NCI-H446 treated with DMSO at 0.1 percent for 48 hours (cell line): ENCODE data around the gene ADAMTS2.
"Not testable (repeated sequence)": the region's sequence is repeated elsewhere in the genome, so short reads cannot be mapped to it uniquely, and the experiment has no call there.

Source experiments
- DNase-seq: peaks from one replicate; lab custom pipeline; 2025; lab: John Stamatoyannopoulos, UW

Gene ADAMTS2

DNA sequence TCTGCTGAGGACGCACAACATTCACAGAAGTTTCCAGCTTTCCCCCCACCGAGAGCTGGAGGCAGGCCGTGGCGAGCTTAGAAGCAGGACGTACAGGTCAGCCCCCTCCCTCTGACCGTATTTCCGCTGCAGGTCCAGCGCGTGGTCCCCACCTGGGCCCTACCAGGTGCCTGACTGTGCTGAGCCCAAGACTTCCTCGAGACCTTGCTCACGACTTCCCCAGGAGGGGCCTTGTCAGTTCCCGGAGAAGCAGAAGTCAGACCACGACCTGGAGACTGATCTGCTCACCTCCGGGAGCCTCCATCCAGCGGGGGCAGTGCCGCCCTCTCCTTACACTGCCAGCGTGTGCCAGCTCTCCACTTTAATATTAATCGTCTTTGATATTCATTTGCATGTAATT, 128.9 kb downstream of the ADAMTS2 start:
- DNase-seq: not testable (repeated sequence)

DNA sequence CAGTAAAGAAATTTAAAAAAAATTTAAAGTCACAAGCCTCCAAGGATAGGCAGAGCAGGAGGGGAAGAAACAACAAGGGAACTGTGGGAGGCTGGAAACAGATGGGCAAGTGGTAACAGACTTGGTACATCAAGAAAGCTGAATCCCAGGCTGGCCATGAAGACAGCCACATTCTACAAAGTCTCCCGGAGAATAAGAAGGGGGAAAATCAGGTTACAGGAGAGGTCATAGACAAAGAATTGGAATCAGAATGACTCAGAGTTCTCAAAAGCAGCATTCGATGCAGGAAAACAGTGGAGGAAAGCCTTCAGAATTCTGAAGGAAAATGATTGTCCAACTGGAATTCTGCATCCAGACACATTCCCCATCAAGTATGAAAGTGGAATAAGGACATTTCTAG, 129.7 kb downstream of the ADAMTS2 start:
- no peak for DNase-seq

DNA sequence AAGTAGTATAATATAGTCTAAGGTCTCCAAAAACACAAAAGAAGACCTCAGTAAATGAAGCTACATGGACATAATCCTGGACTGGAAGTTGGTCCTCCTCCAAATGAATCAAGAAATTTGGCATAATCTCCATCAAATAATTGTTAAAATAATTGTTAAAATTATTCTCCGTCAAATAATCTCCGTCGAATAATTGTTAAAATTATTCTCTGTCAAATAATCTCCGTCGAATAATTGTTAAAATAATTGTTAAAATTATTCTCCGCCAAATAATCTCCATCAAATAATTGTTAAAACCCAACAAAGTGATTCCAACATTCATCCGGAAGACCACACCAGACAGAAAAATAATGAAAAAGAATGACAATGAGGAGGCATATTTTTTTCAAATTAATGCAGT, 130.6 kb downstream of the ADAMTS2 start:
- DNase-seq: no peak

DNA sequence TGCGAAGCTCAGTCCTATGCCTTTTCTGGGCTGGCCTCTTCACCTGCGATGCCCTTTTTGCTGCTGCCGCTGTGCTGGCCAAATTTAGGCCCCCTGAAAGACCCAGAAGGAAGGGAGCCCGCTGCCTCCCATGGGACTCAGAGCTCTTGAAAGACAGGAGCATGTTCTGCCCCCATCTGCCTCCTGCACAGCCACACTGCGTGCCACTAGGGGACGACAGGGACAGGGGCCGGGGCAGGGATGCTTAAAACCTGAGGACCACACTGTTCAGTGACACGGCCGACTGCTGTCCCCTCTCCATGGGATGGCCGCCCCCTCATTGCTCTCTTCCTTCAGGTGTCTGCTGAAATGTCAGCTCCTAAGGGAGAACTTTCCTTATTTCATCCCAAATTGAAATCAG, 132.4 kb downstream of the ADAMTS2 start:
- DNase-seq: no peak

DNA sequence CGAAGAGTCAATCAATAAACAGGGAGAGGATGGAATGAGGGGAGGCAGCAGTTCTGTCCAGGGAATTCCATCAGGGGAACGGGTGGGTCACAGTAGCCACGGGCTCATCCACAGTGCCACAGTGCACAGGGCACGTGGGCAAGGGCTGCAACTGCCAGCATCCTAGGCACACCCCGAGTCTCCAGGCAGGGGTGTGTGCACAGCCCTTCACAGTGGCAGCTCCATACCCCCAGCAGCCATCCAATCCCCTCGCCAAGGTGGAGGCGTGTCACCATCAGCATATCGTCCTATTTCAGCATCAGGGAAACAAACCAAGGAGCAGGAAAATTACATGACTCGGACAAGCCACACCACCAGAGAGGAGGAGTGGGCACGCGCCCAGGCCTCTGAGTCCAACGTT, 133.6 kb downstream of the ADAMTS2 start:
- no peak for DNase-seq

DNA sequence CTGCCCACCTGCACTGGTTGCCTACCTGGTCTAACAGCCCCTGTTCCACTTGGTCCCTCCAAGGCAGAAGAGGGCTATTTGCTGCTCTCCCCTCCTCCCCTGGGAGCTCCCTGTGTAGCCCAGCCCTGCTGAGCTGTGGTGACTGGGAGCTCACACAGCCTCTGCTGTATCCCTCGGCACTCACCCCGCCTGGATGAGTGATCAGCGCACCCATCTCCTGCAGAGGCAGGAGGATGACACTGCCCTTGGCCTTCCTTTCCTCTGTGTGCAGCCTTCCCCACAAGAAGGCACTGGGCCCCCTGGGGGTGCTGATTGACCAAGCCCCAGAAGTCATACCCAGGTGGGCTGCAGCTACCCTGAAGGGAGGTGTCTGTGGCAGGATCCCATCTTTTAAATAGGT, 134.2 kb downstream of the ADAMTS2 start:
- no peak for DNase-seq

DNA sequence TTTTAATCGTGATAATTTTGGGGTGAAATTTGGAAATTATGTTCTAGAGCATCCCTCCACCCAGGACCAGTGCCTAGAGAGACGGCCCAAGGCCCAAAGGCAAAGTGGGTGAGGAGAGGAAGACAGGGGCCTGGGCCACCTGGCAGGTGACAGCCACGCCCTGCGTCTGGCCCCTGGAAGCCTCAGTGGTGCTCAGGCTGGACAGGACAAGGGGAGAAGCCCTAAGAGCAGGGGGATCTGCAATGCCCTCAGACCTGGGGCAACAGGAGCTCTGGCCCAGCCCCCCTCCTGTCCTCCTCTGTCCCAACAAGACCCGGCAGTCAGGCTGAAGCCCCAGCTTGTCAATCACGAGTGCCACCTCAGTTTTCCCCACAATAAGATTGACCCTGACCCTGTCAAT, 134.8 kb downstream of the ADAMTS2 start:
- DNase-seq: no peak

DNA sequence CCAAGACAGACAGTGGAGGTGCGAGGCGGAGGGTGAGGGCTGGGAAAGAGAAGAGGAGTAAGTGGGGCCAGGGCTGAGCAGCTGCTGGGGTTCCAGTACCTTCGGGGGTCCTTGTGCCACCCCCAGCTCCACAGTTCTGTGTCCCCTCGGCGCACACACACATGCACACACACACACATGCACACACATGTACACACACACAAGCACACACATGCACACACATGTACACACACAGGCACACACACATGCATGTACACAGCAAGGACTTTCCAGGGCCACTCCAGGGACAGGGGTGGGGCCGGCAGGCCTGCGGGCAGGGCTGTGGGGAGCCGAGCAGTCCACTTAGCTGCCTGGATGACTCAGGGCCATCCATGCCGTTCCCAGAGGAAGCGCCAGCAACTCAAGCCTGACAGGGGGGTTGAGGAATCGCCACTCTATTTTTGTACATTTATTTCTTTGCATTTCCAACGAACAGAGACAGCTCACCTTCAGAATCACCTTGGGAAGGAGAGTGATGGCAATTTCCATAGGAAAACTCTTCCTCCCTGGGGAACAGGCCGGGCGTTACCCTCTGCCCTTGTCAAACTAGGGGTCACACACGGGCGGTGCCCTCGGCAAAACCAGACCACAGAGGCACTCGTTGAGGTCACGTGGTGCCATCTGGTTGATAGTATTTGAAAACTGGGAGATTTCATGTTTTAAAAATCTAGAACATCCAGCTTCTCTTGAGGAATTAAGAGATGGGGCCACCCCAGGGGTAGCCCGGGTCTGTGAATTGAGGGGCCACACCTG, 135.7 kb downstream of the ADAMTS2 start:
- DNase-seq: no peak

DNA sequence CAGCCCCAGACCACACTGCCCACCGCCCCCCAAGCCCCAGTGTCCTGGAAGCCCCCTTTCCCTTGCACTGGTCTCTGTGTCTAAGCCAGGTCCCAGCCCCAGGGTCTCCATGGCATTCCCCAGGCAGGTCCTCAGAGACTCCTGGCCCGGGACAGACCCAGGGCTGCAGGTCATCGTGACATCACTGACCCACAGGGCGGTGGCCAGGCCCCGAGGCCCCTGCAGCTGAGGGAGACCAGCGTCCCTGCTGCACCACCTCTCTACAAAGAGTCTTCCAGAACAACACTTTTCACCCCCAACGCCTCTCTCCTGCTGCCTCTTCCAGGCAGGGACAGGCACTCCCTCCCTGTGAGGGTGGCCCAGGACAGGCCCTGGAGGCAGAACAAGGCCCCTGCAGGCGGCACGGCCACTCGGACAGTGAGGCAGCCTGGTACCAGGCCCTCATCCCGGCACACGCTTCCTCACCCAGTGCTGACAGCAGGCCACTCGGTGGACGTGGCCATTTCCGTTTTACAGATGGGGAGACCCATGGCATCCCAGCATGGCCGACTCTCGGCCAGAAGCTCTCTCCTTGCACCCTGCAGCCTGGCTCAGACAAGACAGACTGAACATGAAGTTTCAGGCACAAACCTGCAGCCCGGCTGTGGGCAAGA, 136.4 kb downstream of the ADAMTS2 start:
- DNase-seq: no peak

DNA sequence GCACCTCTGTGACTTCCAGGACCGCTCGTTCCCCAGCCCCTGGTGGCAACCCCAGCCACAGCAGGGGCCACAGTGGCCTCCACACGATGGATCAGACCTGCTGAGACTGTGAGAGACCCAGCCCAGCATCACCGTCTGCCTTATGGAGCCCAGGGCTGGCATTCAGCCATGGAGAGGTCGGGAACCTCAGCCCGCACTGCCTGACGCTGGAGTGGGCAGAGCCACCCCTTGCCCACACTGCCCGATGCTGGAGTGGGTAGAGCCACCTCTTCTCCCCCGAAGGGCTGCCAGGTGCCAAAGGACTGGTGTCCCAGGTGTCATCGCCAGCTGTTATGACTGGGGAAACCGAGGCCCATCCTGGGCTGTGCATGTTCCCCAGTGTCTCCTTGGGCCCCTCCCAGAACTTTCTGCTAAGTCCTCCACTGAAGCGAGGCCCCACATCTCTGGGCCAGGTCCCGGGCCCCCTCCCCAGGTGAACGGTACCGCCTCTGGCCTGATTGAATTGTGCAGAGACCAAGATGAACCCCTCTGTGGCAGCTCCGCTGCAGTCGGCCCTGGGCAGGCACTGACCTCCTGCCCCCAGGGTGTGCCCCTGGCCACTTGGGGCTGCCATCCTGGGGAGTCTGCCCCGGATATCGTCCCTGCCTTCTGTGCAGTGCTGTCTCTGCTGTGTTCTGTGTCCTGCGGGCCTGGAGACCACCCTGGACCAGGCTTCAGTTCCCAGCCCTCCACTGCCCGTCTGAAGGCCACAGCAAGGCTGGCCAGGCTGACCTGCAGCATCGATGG, 137.1 kb downstream of the ADAMTS2 start:
- no peak for DNase-seq

DNA sequence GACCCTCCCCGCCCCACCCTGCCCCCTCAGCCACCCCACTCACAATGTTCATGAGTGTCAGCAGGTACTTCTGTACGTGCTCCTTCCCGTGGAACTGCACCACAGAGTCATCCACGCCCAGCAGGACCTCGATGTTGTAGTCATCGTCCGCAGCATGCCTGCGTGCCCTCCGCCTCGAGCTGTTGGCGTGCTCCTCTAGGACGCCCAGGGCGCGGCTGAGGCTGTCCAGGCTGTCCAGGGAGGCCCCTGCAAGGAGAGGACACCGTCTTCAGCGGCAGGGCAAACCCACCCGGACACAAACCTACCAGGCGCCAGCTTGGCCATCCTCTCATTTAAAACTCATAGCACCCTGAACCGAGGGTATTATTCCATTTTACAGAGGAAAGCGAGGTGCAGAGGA, 137.8 kb downstream of the ADAMTS2 start:
- no peak for DNase-seq

DNA sequence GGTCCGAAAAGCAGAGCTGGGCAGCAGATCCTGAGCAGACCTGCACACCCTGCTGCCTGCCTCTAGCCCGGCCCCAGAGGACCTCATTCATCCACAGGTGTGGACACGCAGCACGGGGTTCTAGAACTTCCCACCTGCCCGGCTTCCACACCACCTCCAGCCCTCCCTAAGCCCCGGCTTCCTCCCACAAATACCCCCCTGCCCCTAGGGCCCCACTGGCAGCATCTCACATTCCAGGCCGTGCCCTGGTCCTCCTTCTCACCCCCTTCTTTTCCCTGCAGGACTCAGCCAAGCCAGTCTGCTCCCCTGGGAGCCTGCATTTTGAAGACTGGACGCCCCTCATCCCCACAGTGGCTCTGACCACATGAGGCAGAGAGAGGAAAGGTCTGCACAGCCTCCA, 138.9 kb downstream of the ADAMTS2 start:
- no peak for DNase-seq

DNA sequence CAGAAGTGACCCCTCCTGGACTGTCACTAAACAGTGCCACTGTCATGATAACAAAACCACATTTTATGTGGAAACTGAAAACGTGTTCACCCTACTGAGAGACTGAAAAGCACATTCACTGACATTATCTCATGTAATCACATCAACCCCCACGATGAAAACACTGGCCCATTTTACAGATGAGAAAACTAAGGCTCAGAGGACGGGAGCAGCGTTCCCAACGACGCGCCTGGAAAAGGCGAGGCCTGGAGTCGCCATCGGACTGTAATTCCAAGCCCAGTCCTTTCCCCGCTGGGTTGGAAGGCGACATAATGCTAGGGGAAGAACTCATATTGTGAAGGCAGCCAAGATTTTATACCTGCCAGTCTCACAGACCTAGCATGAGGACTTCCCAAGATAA, 140.0 kb downstream of the ADAMTS2 start:
- DNase-seq: no peak

DNA sequence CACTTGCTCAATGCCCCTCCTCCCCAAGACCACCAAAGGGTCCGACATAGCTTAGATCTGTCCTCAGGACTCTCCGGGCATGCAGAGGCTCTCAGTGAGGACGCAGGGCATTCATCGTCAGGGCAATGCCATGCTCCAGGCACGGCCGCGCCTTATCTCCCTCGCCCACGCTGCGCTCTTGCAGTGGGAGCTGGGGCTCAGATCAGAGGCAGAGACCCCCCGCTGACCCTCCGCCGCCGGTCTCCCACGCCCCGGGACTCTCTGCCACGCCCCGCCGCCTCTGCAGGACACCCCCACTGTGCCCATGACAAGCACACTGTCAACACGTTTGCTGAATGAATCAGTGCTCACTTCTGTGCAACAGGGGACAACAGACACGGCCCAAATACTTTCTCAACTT, 140.7 kb downstream of the ADAMTS2 start:
- DNase-seq: no peak

DNA sequence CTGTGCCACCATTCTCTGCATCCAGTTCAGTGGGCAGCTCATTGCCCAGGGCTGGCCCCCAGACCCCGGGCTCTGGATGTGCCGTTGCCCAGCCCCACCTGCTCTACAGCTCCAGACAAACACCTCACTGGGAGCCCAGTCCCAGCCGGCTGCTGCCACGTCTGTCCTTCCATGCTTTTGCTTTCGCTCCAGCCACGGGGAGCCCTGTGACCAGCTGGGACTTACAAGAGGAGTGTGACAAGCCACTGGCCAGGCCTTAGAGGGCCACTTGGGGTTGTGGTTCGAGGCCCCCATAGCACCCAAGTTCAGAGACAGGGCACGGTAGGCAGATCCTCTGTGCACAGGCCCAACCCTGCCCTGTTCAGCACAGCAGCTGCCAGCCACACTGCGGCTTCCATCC, 142.0 kb downstream of the ADAMTS2 start:
- no peak for DNase-seq

DNA sequence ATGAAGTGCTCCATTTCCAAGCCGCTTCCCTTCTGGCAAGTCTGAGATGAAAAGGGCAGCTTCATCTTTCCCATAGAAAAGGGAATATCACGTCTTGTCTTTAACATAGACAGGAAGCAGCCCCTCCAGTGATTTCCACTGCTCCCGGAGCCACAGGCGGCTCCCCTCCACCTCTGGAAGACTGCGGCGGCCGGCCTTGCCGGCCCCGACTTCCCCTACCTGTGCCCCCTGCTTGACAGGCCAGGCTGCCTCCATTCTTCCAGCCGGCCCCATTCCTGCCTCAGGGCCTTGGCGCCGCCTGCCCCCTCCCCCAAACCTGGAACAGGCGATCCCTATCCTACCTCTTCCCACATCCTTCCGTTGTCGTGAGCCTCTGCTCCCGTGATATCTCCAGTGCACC, 143.3 kb downstream of the ADAMTS2 start:
- DNase-seq: no peak

DNA sequence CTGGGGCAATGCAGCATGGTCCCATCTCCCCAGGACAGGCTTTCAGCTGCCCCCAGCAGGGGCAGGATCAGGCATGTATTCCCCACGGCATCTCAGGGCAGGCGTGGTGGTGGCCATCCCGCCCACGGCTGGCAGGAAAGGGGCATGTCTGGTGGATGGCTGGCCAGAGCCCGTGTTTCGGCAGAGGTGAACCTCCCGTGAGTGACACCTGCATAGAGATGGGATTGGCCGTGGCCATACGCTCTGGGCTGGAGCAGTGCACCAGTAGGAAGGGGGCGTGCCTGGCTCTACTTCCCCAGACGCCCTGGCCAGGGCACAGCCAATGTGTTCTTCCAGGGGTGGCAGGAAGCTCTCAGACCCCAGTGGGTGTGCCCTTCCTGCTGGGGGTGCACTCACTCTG, 146.0 kb downstream of the ADAMTS2 start:
- no peak for DNase-seq

DNA sequence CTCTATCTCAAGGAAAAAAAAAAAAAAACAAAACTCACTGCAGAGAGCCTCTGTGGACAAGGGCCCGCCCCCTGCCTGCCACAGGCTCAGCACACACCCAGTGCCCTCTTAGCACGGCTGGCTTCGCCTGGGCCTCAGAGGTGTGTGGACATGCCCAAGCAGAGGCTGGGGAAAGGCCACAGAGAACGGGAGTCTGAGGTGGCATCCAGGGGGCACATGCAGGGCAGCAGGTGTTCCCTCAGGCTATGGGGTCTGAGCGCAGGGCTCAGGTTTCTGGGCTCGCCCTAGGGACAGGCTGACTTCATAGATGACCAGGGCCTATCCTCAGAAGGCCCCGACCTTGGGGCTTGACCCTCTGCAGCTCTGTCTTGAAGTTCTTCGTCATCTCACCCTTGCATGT, 146.4 kb downstream of the ADAMTS2 start:
- DNase-seq: no peak

DNA sequence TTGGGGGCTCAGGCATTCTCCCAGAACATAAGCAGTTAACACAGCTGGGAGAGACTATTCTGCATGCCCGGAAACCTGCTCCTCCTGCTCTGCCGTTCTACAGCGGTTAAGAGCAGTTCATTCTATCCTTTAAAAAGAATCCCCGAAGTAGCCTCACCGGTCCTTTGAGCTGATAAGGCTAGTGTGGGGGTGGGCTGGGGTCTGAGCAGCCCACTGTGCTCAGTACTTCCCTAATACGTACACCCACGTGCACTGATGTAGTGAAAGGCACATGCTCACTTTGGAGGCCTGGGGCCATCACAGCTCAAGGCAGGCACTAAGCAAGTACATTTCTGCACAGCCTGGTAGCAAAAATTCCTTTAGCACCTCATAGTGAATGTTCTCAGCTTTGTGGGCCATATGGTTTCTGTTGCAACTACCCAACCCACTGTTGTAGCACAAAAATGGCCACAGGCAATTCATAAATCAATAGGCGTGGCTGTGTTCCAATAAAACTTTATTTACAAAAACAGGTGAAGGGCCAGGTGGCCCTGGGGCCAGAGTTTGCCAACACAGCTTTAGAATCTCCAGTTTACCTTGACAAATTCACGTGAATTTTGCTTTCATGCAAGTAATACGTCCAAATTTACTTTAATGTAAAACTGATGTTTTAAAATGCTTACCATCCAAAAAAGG, 148.7 kb downstream of the ADAMTS2 start:
- no peak for DNase-seq

DNA sequence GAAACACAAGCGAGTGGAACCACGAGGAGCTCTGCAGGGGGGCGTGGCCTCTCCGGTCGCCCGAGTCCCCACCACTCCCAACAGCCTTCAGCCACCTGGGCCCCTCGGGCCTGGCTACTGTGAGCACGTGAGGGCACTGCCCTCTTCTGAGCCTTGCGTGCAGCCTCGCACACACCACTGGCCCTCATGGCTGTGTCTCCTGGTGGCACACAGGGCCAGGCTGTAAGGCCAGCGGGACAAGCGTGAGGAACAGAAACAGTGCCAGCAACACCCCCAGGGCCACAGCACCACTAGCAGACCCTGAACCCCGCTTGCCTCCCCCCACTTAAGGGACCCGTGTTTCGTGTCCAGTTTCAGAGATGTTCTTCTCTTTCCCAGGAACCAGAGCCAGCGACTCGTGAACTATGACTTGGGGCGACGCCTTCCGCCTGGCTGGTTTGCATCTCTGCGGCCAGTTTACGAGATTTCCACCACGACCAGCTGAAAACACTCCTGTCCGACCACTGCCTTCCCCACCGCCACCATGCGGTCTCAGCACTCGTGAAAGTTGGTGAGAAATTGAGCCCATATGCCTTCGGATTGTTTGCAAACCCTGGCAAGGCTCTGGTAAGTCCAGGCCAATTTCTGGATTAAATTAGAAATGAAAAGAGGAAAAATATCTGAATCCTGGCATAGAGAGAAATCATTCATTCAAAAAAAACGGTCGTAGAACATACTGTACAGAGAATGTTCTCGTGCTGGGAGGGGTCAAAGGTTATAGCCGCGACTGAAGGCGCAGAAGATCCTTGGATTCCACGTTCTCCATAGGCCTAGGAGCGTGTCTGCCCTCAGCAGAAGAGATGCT, 149.5 kb downstream of the ADAMTS2 start:
- DNase-seq: no peak

DNA sequence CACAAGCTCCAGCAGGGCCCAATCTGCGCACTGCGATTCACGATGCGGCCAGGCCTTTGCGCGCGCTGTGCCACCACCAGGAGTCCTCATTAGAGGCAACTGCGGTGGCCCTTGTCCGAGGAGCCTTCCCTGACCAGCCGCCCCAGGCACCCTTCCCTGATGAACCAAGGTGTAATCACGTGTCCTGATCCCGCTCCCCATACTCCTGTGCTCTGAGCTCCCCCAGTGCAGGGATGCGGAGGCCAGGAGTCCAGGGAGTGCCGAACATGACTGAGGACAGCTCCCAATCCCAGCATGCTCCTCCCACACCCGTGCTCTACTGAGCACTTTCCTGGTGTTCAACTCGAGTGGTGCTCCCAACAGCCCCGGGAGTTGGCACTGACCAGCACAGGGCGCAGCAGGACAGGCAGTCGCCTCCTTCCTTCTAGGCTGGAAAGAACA, 150.3 kb downstream of the ADAMTS2 start:
- DNase-seq: no peak
